ENCODE data around the gene MEGF6.

Gene MEGF6

GRCh38 chr1:3645666-3646355 lies 34.5 kb upstream of the MEGF6 start:
- DNase-seq = no peak

GRCh38 chr1:3645247-3645646 lies 33.9 kb upstream of the MEGF6 start:
- no peak for DNase-seq

- DNase-seq = no peak
Observed at GRCh38 chr1:3644273-3644672, 33.0 kb upstream of the MEGF6 start.

DNA sequence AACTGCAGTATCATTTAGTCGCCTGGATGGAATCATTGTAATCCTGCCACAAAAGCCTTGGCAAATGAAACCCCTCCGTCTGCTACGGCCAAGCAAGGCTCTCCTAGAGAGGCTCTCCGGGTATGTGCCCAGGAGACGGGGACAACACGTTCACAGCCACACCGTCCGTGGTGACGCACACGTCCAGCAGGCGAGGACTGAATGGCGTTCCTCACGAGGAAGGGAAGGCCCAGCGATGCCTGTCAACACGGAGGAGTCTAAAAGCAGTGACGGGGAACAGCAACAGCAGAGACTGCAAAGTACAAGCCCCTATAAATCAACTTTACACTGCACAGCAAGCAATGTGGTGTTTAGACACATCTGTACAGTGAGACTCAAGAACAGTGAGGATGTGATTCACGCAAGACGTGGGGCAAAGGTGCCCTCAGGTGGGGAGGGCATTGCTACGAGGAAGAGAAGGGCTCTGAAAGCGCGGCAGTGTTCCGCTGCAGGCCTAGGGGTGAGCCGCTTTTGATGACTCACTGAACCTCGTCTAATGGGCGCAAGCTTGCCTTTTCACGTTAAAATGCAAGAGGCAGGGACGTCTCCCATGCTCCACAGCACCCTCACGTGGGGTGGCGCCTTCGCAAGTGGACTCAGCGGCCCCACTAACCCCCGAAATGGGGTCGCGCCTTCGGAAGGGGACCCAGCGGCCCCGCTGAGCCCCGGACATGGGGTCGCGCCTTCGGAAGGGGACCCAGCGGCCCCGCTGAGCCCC lies 31.8 kb upstream of the MEGF6 start:
- no peak for DNase-seq

DNA sequence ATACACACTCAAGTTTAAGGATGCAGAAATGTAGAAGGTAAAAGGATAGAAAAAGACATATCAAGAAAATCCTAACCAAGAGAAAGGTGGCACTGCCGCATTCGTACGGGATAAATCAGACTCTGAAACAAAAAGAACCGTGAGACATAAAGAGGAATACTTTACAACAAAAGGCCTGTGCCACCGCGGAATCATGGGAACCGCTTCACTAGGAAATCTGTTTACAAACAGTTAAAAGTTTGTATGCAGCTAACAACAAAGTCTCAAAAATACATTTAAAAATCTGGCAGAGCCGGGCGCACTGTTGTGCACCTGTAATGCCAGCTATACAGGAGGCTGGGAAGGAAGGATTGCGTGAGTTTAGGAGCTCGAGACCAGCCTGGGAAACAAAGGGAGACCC lies 30.5 kb upstream of the MEGF6 start:
- DNase-seq = no peak

- DNase-seq = no peak
Observed at GRCh38 chr1:3641046-3641760, 29.9 kb upstream of the MEGF6 start.

DNA sequence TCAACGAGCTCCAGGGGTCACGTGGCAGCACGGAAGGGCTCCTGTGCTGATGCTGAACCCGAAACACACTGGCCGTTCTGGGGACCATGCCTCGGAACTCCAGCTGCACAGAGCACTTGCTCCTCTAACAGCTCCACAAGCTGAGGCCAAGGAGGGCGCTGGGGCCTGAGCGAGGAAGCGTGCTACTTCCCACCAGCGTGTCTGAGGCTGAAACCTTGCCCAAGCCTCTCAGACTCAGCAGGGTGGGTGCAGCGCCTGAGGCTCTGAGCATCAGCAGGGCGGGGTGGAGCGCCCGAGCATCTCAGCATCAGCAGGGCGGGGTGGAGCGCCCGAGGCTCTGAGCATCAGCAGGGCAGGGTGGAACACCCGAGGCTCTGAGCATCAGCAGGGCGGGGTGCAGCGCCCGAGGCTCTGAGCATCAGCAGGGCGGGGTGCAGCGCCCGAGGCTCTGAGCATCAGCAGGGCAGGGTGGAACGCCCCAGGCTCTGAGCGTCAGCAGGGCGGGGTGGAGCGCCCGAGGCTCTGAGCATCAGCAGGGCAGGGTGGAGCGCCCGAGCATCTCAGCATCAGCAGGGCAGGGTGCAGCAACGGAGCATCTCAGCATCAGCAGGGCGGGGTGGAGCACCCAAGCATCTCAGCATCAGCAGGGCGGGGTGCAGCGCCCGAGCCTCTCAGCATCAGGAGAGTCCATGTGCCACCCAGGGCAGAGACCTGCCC lies 29.0 kb upstream of the MEGF6 start:
- DNase-seq = no peak

- no peak for DNase-seq
Observed at GRCh38 chr1:3639397-3639911, 28.1 kb upstream of the MEGF6 start.

- DNase-seq = no peak
Observed at GRCh38 chr1:3638676-3639075, 27.4 kb upstream of the MEGF6 start.

GRCh38 chr1:3638027-3638426 lies 26.7 kb upstream of the MEGF6 start:
- no peak for DNase-seq

- DNase-seq = no peak
Observed at GRCh38 chr1:3636531-3636930, 25.2 kb upstream of the MEGF6 start.

DNA sequence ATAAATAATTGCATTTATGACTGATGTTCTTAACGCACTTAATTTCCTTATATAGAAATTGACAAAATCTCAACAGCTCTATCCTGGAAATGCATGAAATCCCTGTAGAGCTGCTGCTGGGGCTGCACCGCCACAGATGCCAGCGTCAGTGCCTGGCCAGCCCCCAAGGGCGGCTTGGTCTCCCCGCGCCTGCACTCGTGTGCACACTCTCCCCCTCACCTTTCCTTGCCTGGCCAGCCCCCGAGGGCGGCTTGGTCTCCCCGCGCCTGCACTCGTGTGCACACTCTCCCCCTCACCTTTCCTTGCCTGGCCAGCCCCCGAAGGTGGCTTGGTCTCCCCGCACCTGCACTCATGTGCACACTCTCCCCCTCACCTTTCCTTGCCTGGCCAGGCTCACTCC lies 24.8 kb upstream of the MEGF6 start:
- DNase-seq = no peak

- DNase-seq = no peak
Observed at GRCh38 chr1:3634059-3634800, 22.9 kb upstream of the MEGF6 start.

DNA sequence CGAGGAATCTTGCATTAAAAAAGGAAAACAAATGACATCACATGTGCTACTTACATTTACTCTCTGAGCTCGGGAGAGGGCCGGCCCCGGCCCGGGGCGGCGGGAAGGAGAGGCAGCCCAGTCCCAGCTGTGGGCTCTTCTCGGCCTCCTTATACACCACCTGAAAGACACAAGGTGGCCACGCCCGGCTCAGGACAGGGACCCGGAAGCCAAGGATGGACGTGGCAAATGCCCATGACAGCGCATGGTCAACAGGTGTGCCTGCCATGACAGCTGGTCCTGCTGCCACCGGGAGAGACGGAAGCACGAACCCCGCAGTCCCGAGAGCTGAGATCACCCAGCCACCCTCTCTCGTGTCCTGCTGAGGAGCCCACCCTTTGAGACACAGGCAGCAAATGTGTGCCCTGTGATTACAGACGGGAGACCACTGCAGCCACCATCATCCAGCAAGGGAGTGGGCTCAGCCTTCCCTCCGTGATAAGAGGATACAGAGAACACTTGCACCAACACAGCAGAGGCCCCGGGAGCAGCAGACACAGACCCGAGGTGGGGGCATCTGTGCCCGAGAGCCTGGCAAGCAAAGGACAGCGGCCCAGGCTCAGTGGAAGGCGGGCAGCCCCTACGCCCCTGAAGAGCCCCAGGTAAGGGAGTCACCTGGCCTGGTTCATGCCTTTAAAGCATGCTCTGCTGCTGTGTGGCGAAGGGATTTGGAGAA lies 22.2 kb upstream of the MEGF6 start:
- no peak for DNase-seq

- no peak for DNase-seq
Observed at GRCh38 chr1:3632716-3633343, 21.5 kb upstream of the MEGF6 start.

GRCh38 chr1:3632298-3632697 lies 21.0 kb upstream of the MEGF6 start:
- DNase-seq = no peak

GRCh38 chr1:3631320-3632260 lies 20.3 kb upstream of the MEGF6 start:
- no peak for DNase-seq

GRCh38 chr1:3630914-3631313 lies 19.6 kb upstream of the MEGF6 start:
- no peak for DNase-seq

GRCh38 chr1:3630161-3630611 lies 18.9 kb upstream of the MEGF6 start:
- no peak for DNase-seq
